Neural cell (in vitro differentiated cells): ENCODE data around the gene NDUFAF3. TPM values are rescaled to one million over a fixed set of nuclear protein-coding genes. Genes with fewer than 3 reads are reported as not detected.

Experiments used
- H2AFZ ChIP-seq: fragments of 200-600, 300-800 bp; sonication (generic), shearing (Covaris generic); 2 replicates; pipeline ENCODE4 v1.6.0; 2014; ENCODE audit warnings: low read depth, mild to moderate bottlenecking, antibody characterized with exemption, low read length, moderate library complexity
- H3F3A ChIP-seq: fragments of 200-600 bp; shearing (Covaris generic); 2 replicates; pipeline ENCODE4 v1.6.1; 2016; ENCODE audit warnings: mild to moderate bottlenecking, moderate library complexity, mixed read lengths, antibody characterized with exemption, low read length; ENCODE audit not compliant: insufficient read depth, poor library complexity, severe bottlenecking
- H3K27ac ChIP-seq: fragments of 200-600, 300-800 bp; sonication (generic), shearing (Covaris generic); 2 replicates; pipeline ENCODE4 v1.5.1; 2014; ENCODE audit warnings: mild to moderate bottlenecking, low read length, moderate library complexity
- H3K27me3 ChIP-seq: fragments of 300-800, 200-600 bp; sonication (generic), shearing (Covaris generic); 2 replicates; pipeline ENCODE4 v1.6.0; 2014; ENCODE audit warnings: mild to moderate bottlenecking, low read depth, low read length, moderate library complexity; ENCODE audit not compliant: insufficient read depth
- H3K36me3 ChIP-seq: fragments of 300-800, 200-600 bp; sonication (generic), shearing (Covaris generic); 2 replicates; pipeline ENCODE4 v1.5.1; 2014; ENCODE audit warnings: mild to moderate bottlenecking, antibody characterized with exemption, low read length, moderate library complexity; ENCODE audit not compliant: insufficient read depth
- H3K4me2 ChIP-seq: fragments of 300-800, 200-600 bp; sonication (generic), shearing (Covaris generic); 2 replicates; pipeline ENCODE4 v1.6.0; 2014; ENCODE audit warnings: mild to moderate bottlenecking, low read length
- H3K4me3 ChIP-seq: fragments of 300-800, 200-600 bp; sonication (generic), shearing (Covaris generic); 2 replicates; pipeline ENCODE4 v1.5.1; 2014; ENCODE audit warnings: mild to moderate bottlenecking, low read length, moderate library complexity
- H3K79me2 ChIP-seq: fragments of 200-600 bp; shearing (Covaris generic); replicated peaks from 2 replicates; pipeline ENCODE4 v1.6.0; 2014; ENCODE audit warnings: mild to moderate bottlenecking, low read length, moderate library complexity; ENCODE audit not compliant: insufficient read depth
- H3K9ac ChIP-seq: fragments of 300-800, 200-600 bp; sonication (generic), shearing (Covaris generic); 2 replicates; pipeline ENCODE4 v1.6.1; 2016; ENCODE audit warnings: mild to moderate bottlenecking, low read length, mixed read lengths
- H3K9me2 ChIP-seq: fragments of 200-600 bp; shearing (Covaris generic); 2 replicates; pipeline ENCODE4 v1.6.1; 2016; ENCODE audit warnings: mild to moderate bottlenecking, low read length, mixed read lengths; ENCODE audit not compliant: insufficient read depth
- H3K9me3 ChIP-seq: fragments of 200-600, 300-800 bp; sonication (generic), shearing (Covaris generic); 2 replicates; pipeline ENCODE4 v1.6.1; 2016; ENCODE audit warnings: mild to moderate bottlenecking, mixed run types, low read length, moderate library complexity, mixed read lengths
- H4K20me1 ChIP-seq: fragments of 200-600 bp; shearing (Covaris generic); 2 replicates; pipeline ENCODE4 v1.6.1; 2016; ENCODE audit warnings: mild to moderate bottlenecking, mixed run types; ENCODE audit not compliant: insufficient read depth
- EP300 ChIP-seq: fragments of 450-650 bp; conservative IDR thresholded peaks from 2 replicates; pipeline ENCODE4 v1.6.1; 2014; ENCODE audit warnings: antibody characterized with exemption, mild to moderate bottlenecking, moderate library complexity; ENCODE audit not compliant: poor library complexity, severe bottlenecking
- EZH2 ChIP-seq: fragments of 200-600, 300-800 bp; shearing (Covaris generic), sonication (generic); IDR thresholded peaks from 2 replicates; pipeline ENCODE4 v1.6.1; 2014; ENCODE audit warnings: antibody characterized with exemption, low read length, borderline replicate concordance, mild to moderate bottlenecking; ENCODE audit not compliant: insufficient read depth, poor library complexity, severe bottlenecking
- MXI1 ChIP-seq: fragments of 450-650 bp; conservative IDR thresholded peaks from 2 replicates; pipeline ENCODE4 v1.6.1; 2014; ENCODE audit warnings: antibody characterized with exemption, mild to moderate bottlenecking; ENCODE audit not compliant: poor library complexity, severe bottlenecking
- RAD21 ChIP-seq: fragments of 450-650 bp; conservative IDR thresholded peaks from 2 replicates; pipeline ENCODE4 v1.6.1; 2014; ENCODE audit warnings: antibody characterized with exemption, mild to moderate bottlenecking, moderate library complexity
- SMC3 ChIP-seq: fragments of 450-650 bp; conservative IDR thresholded peaks from 2 replicates; pipeline ENCODE4 v1.6.1; 2014; ENCODE audit warnings: antibody characterized with exemption, mild to moderate bottlenecking, moderate library complexity; ENCODE audit not compliant: poor library complexity
- TAF1 ChIP-seq: IDR thresholded peaks from 2 replicates; pipeline ENCODE4 v1.6.1; 2012; ENCODE audit warnings: low read depth
- polyA plus RNA-seq: library from polyadenylated mRNA; depleted of rRNA; stranded (reverse); fragments of >200 nt; gene quantifications from 2 replicates; pipeline ENCODE4 v1.2.3, GENCODE V29; 2014
- TF ChIP-seq, protein P1 (sequence below): IDR thresholded peaks from 2 replicates; pipeline ENCODE4 v1.6.1; 2012; ENCODE audit warnings: borderline replicate concordance
- TF ChIP-seq, protein P2 (sequence below): fragments of 450-650 bp; IDR thresholded peaks from 2 replicates; pipeline ENCODE4 v1.5.1; 2014; ENCODE audit warnings: antibody characterized with exemption, mild to moderate bottlenecking, moderate library complexity; ENCODE audit not compliant: poor library complexity, severe bottlenecking

Gene NDUFAF3
- polyA plus RNA-seq, 1 donor from 2014 or later: 36.2 TPM

DNA sequence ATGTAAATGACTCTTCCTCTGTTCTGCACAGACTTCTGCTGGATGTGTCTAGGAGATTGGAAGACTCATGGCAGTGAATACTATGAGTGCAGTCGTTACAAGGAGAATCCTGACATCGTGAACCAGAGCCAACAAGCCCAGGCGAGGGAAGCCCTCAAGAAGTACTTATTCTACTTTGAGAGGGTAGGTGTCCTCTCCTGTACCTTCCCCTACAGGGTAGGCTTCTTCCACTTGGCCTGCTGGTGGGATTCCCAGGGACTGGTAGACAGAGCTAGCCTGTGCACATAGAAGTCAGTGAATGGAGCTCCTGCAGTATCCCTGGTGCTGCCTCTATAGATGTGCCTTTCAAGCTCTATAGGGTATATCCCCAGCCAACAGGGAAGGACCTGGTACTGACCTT, 42.5 kb upstream of the NDUFAF3 start:
- Histone ChIP-seq H3K79me2 (no peaks in the 10 kb centered on the region), H2AFZ (no peak overlapping the region), H3K4me2 (no peak overlapping the region), H4K20me1 (no peaks in the 10 kb centered on the region), H3F3A (no peaks in the 10 kb centered on the region), H3K9ac (no peak overlapping the region), H3K9me2 (no peaks in the 10 kb centered on the region), H3K4me3 (no peak overlapping the region), H3K36me3 (peaks cover 3% of the 10 kb centered on the region), H3K27me3 (no peaks in the 10 kb centered on the region), H3K27ac (no peak overlapping the region), H3K9me3 (no peaks in the 10 kb centered on the region)
- TF ChIP-seq, protein P1, sequence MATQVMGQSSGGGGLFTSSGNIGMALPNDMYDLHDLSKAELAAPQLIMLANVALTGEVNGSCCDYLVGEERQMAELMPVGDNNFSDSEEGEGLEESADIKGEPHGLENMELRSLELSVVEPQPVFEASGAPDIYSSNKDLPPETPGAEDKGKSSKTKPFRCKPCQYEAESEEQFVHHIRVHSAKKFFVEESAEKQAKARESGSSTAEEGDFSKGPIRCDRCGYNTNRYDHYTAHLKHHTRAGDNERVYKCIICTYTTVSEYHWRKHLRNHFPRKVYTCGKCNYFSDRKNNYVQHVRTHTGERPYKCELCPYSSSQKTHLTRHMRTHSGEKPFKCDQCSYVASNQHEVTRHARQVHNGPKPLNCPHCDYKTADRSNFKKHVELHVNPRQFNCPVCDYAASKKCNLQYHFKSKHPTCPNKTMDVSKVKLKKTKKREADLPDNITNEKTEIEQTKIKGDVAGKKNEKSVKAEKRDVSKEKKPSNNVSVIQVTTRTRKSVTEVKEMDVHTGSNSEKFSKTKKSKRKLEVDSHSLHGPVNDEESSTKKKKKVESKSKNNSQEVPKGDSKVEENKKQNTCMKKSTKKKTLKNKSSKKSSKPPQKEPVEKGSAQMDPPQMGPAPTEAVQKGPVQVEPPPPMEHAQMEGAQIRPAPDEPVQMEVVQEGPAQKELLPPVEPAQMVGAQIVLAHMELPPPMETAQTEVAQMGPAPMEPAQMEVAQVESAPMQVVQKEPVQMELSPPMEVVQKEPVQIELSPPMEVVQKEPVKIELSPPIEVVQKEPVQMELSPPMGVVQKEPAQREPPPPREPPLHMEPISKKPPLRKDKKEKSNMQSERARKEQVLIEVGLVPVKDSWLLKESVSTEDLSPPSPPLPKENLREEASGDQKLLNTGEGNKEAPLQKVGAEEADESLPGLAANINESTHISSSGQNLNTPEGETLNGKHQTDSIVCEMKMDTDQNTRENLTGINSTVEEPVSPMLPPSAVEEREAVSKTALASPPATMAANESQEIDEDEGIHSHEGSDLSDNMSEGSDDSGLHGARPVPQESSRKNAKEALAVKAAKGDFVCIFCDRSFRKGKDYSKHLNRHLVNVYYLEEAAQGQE: no peak
- no peak for TF ChIP-seq TAF1
- TF ChIP-seq, protein P2, sequence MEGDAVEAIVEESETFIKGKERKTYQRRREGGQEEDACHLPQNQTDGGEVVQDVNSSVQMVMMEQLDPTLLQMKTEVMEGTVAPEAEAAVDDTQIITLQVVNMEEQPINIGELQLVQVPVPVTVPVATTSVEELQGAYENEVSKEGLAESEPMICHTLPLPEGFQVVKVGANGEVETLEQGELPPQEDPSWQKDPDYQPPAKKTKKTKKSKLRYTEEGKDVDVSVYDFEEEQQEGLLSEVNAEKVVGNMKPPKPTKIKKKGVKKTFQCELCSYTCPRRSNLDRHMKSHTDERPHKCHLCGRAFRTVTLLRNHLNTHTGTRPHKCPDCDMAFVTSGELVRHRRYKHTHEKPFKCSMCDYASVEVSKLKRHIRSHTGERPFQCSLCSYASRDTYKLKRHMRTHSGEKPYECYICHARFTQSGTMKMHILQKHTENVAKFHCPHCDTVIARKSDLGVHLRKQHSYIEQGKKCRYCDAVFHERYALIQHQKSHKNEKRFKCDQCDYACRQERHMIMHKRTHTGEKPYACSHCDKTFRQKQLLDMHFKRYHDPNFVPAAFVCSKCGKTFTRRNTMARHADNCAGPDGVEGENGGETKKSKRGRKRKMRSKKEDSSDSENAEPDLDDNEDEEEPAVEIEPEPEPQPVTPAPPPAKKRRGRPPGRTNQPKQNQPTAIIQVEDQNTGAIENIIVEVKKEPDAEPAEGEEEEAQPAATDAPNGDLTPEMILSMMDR: no peak
- no peak for TF ChIP-seq MXI1
- no peak for TF ChIP-seq SMC3
- TF ChIP-seq RAD21: no peak
- TF ChIP-seq EZH2: no peak
- no peak for TF ChIP-seq EP300

DNA sequence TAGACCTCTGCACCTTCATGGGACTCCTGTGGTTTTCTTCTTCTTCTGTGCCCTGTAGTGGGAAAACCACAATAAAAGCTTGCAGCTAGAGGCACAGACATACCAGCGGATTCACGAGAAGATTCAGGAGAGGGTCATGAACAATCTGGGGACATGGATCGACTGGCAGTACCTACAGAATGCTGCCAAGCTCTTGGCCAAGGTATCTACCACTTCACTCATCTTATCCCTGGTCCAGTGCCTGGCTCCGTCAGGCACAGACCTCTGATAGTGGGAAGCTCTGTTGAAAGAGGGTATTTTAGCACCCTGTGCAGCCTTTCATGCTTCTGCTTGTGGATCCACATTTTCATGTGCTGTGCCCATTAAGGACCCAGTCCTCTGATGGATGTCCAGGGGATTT, 41.6 kb upstream of the NDUFAF3 start:
- Histone ChIP-seq H3K4me2 (no peak overlapping the region), H3K9me2 (no peaks in the 10 kb centered on the region), H3K9ac (no peak overlapping the region), H3F3A (no peaks in the 10 kb centered on the region), H4K20me1 (no peaks in the 10 kb centered on the region), H3K36me3 (no peaks in the 10 kb centered on the region), H3K27me3 (no peaks in the 10 kb centered on the region), H3K79me2 (no peaks in the 10 kb centered on the region), H3K27ac (no peak overlapping the region), H2AFZ (no peak overlapping the region), H3K4me3 (no peak overlapping the region), H3K9me3 (no peaks in the 10 kb centered on the region)
- no peak for TF ChIP-seq RAD21
- TF ChIP-seq, protein P2: no peak
- no peak for TF ChIP-seq MXI1
